K562 (cell line): ENCODE data around the gene EPHA1. TPM values are rescaled to one million over a fixed set of nuclear protein-coding genes. Genes with fewer than 3 reads are reported as not detected.

Source experiments
- ARID3A ChIP-seq: IDR thresholded peaks from 2 replicates; pipeline ENCODE4 v1.6.1; 2012; ENCODE audit warnings: low read depth, low read length, improper control_type of control experiment, borderline replicate concordance
- CREM ChIP-seq: IDR thresholded peaks from 2 replicates; pipeline ENCODE4 v1.6.1; 2014; ENCODE audit warnings: antibody characterized with exemption, low read depth
- FOSL1 ChIP-seq: fragments of 200-800 bp; sonication (Bioruptor generic); conservative IDR thresholded peaks from 2 replicates; pipeline ENCODE4 v1.6.1; 2016; ENCODE audit warnings: missing genetic modification characterization, missing compliant biosample characterization
- FUS ChIP-seq: fragments of 200-400 bp; formaldehyde crosslinking; optimal IDR thresholded peaks from 2 replicates; pipeline ENCODE3; 2017; ENCODE audit warnings: low read depth, low read length
- HOXB6 ChIP-seq: fragments of 250-450 bp; sonication (Bioruptor Pico); IDR thresholded peaks from 2 replicates; pipeline ENCODE4 v1.5.1; 2022; ENCODE audit warnings: mild to moderate bottlenecking, borderline replicate concordance
- KHSRP ChIP-seq: fragments of 450-650 bp; IDR thresholded peaks from 2 replicates; pipeline ENCODE4 v1.6.1; 2017
- LEF1 ChIP-seq: fragments of 450-650 bp; IDR thresholded peaks from 2 replicates; pipeline ENCODE4 v1.6.1; 2016; ENCODE audit warnings: mild to moderate bottlenecking
- PHF20 ChIP-seq: fragments of 450-650 bp; IDR thresholded peaks from 2 replicates; pipeline ENCODE4 v1.6.1; 2018; ENCODE audit not compliant: partially characterized antibody
- POLR2H ChIP-seq: IDR thresholded peaks from 2 replicates; pipeline ENCODE4 v1.6.1; 2016; ENCODE audit warnings: missing genetic modification characterization, low read depth, mild to moderate bottlenecking, control low read depth, missing compliant biosample characterization, moderate library complexity
- POU5F1 ChIP-seq: fragments of 150-350 bp; IDR thresholded peaks from 2 replicates; pipeline ENCODE4 v1.6.1; 2014; ENCODE audit warnings: borderline replicate concordance, low read length, low read depth, mild to moderate bottlenecking; ENCODE audit not compliant: partially characterized antibody
- RAD51 ChIP-seq: fragments of 450-650 bp; IDR thresholded peaks from 2 replicates; pipeline ENCODE4 v1.7.1; 2016; ENCODE audit warnings: low read depth, mild to moderate bottlenecking, borderline replicate concordance
- SMAD2 ChIP-seq: fragments of 150-350 bp; IDR thresholded peaks from 2 replicates; pipeline ENCODE4 v1.6.1; 2014; ENCODE audit warnings: low read depth, mild to moderate bottlenecking, low read length
- TCFL5 ChIP-seq: fragments of 250-450 bp; sonication (Bioruptor Pico); conservative IDR thresholded peaks from 2 replicates; pipeline ENCODE4 v1.6.1; 2021; ENCODE audit warnings: mild to moderate bottlenecking, moderate library complexity, matching md5 sums
- XRCC3 ChIP-seq: fragments of 450-650 bp; IDR thresholded peaks from 2 replicates; pipeline ENCODE4 v1.6.1; 2017; ENCODE audit warnings: mild to moderate bottlenecking, moderate library complexity
- ZBTB34 ChIP-seq: fragments of 250-450 bp; sonication (Bioruptor Pico); IDR thresholded peaks from 2 replicates; pipeline ENCODE4 v1.8.0; 2021; ENCODE audit warnings: mild to moderate bottlenecking, moderate library complexity
- ZNF143 ChIP-seq: sonication (generic); formaldehyde crosslinking; IDR thresholded peaks from 2 replicates; pipeline ENCODE4 v1.9.0; 2022; ENCODE audit warnings: mild to moderate bottlenecking, missing genetic modification reagents
- ZNF717 ChIP-seq: fragments of 250-450 bp; sonication (Bioruptor Pico); IDR thresholded peaks from 2 replicates; pipeline ENCODE4 v1.5.0; 2021
- ZNF77 ChIP-seq: fragments of 250-450 bp; sonication (Bioruptor Pico); IDR thresholded peaks from 2 replicates; pipeline ENCODE4 v1.5.0; 2020
- polyA plus RNA-seq, 8 experiments: library from polyadenylated mRNA; depleted of rRNA in 4 of 8; stranded (reverse) in 5 of 8; unstranded in 3 of 8; fragments of >200 nt; fragmentation: Nextera tagmentation in 2 of 8; fragmentation: Illumina TruSeq in 1 of 8; extraction: Ambion mirVana in 2 of 8; extraction: Trizol in 1 of 8; gene quantifications; 2 replicates each; pipeline versions ENCODE4 v1.2.1 to v1.2.3, GENCODE V29; 2011 to 2014; ENCODE audit warnings: inconsistent platforms in 1 of 8, missing spikeins in 1 of 8
- total RNA-seq, 7 experiments: library from RNA; depleted of rRNA in 6 of 7; stranded (reverse); fragments of >200 nt in 6 of 7; fragmentation: Illumina TruSeq in 2 of 7; extraction: Trizol in 2 of 7; gene quantifications; 2 replicates each; pipeline versions ENCODE4 v1.2.1 to v1.2.3, GENCODE V29; 2011 to 2021; ENCODE audit warnings: low replicate concordance in 1 of 7
- TF ChIP-seq, protein P1 (sequence below): sonication (generic); formaldehyde crosslinking; IDR thresholded peaks from 2 replicates; pipeline ENCODE4 v1.8.0; 2022; ENCODE audit warnings: missing genetic modification reagents, mild to moderate bottlenecking, moderate library complexity, borderline replicate concordance
- TF ChIP-seq, protein P2 (sequence below): fragments of 250-450 bp; sonication (Bioruptor Pico); IDR thresholded peaks from 2 replicates; pipeline ENCODE4 v1.5.0; 2020; ENCODE audit warnings: mild to moderate bottlenecking, borderline replicate concordance
- TF ChIP-seq, protein P3 (sequence below): fragments of 450-650 bp; IDR thresholded peaks from 2 replicates; pipeline ENCODE4 v1.6.1; 2016; ENCODE audit warnings: antibody characterized with exemption

EPHA1 gene
- total and polyA plus RNA-seq, 9 of the 15 experiments (the other 6 are each of a cell fraction or from before 2014, with no cell fraction given) = 0.22 to 0.57 (median 0.32) TPM; not detected in 6

GRCh38 chr7:143380260-143380645 is 28.4 kb downstream of the EPHA1 start (continued):
- TF ChIP-seq SMAD2 = no peak
- no peak for TF ChIP-seq ARID3A
- TF ChIP-seq, protein P1, sequence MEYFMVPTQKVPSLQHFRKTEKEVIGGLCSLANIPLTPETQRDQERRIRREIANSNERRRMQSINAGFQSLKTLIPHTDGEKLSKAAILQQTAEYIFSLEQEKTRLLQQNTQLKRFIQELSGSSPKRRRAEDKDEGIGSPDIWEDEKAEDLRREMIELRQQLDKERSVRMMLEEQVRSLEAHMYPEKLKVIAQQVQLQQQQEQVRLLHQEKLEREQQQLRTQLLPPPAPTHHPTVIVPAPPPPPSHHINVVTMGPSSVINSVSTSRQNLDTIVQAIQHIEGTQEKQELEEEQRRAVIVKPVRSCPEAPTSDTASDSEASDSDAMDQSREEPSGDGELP (CRISPR knock-in tag) = no peak
- TF ChIP-seq FUS = no peak
- TF ChIP-seq ZNF717 = no peak
- no peak for TF ChIP-seq KHSRP
- TF ChIP-seq ZBTB34 = no peak
- no peak for TF ChIP-seq FOSL1 (tag)
- no peak for TF ChIP-seq XRCC3
- no peak for TF ChIP-seq HOXB6 (CRISPR knock-in tag)
- TF ChIP-seq ZNF77 (CRISPR knock-in tag) = no peak
- 0 out of 2 replicates have a peak, but pooled peaks have one; percentile 8 for TF ChIP-seq ZNF143 (CRISPR knock-in tag)
- TF ChIP-seq POU5F1 = no peak
- TF ChIP-seq, protein P2, sequence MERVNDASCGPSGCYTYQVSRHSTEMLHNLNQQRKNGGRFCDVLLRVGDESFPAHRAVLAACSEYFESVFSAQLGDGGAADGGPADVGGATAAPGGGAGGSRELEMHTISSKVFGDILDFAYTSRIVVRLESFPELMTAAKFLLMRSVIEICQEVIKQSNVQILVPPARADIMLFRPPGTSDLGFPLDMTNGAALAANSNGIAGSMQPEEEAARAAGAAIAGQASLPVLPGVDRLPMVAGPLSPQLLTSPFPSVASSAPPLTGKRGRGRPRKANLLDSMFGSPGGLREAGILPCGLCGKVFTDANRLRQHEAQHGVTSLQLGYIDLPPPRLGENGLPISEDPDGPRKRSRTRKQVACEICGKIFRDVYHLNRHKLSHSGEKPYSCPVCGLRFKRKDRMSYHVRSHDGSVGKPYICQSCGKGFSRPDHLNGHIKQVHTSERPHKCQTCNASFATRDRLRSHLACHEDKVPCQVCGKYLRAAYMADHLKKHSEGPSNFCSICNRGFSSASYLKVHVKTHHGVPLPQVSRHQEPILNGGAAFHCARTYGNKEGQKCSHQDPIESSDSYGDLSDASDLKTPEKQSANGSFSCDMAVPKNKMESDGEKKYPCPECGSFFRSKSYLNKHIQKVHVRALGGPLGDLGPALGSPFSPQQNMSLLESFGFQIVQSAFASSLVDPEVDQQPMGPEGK = no peak
- TF ChIP-seq TCFL5 = no peak
- TF ChIP-seq POLR2H (tag) = no peak
- 0 out of 2 replicates have a peak, but pooled peaks have one; percentile 10 for TF ChIP-seq CREM
- TF ChIP-seq PHF20 = no peak
- no peak for TF ChIP-seq LEF1
- TF ChIP-seq, protein P3, sequence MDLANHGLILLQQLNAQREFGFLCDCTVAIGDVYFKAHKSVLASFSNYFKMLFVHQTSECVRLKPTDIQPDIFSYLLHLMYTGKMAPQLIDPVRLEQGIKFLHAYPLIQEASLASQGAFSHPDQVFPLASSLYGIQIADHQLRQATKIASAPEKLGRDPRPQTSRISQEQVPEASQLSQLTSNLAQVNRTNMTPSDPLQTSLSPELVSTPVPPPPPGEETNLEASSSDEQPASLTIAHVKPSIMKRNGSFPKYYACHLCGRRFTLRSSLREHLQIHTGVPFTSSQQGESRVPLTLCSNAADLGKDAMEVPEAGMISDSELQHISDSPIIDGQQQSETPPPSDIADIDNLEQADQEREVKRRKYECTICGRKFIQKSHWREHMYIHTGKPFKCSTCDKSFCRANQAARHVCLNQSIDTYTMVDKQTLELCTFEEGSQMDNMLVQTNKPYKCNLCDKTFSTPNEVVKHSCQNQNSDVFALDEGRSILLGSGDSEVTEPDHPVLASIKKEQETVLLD = no peak
- TF ChIP-seq RAD51 = no peak
